Neural cell (in vitro differentiated cells): ENCODE measurements around the gene PRMT5. TPM values are rescaled to one million over a fixed set of nuclear protein-coding genes. Genes with fewer than 3 reads are reported as not detected.

Experiments used
- H2AFZ ChIP-seq: fragments of 200-600, 300-800 bp; sonication (generic), shearing (Covaris generic); 2 replicates; pipeline ENCODE4 v1.6.0; 2014; ENCODE audit warnings: low read depth, mild to moderate bottlenecking, antibody characterized with exemption, low read length, moderate library complexity
- H3F3A ChIP-seq: fragments of 200-600 bp; shearing (Covaris generic); 2 replicates; pipeline ENCODE4 v1.6.1; 2016; ENCODE audit warnings: mild to moderate bottlenecking, moderate library complexity, mixed read lengths, antibody characterized with exemption, low read length; ENCODE audit not compliant: insufficient read depth, poor library complexity, severe bottlenecking
- H3K27ac ChIP-seq: fragments of 200-600, 300-800 bp; sonication (generic), shearing (Covaris generic); 2 replicates; pipeline ENCODE4 v1.5.1; 2014; ENCODE audit warnings: mild to moderate bottlenecking, low read length, moderate library complexity
- H3K27me3 ChIP-seq: fragments of 300-800, 200-600 bp; sonication (generic), shearing (Covaris generic); 2 replicates; pipeline ENCODE4 v1.6.0; 2014; ENCODE audit warnings: mild to moderate bottlenecking, low read depth, low read length, moderate library complexity; ENCODE audit not compliant: insufficient read depth
- H3K36me3 ChIP-seq: fragments of 300-800, 200-600 bp; sonication (generic), shearing (Covaris generic); 2 replicates; pipeline ENCODE4 v1.5.1; 2014; ENCODE audit warnings: mild to moderate bottlenecking, antibody characterized with exemption, low read length, moderate library complexity; ENCODE audit not compliant: insufficient read depth
- H3K4me2 ChIP-seq: fragments of 300-800, 200-600 bp; sonication (generic), shearing (Covaris generic); 2 replicates; pipeline ENCODE4 v1.6.0; 2014; ENCODE audit warnings: mild to moderate bottlenecking, low read length
- H3K4me3 ChIP-seq: fragments of 300-800, 200-600 bp; sonication (generic), shearing (Covaris generic); 2 replicates; pipeline ENCODE4 v1.5.1; 2014; ENCODE audit warnings: mild to moderate bottlenecking, low read length, moderate library complexity
- H3K79me2 ChIP-seq: fragments of 200-600 bp; shearing (Covaris generic); replicated peaks from 2 replicates; pipeline ENCODE4 v1.6.0; 2014; ENCODE audit warnings: mild to moderate bottlenecking, low read length, moderate library complexity; ENCODE audit not compliant: insufficient read depth
- H3K9ac ChIP-seq: fragments of 300-800, 200-600 bp; sonication (generic), shearing (Covaris generic); 2 replicates; pipeline ENCODE4 v1.6.1; 2016; ENCODE audit warnings: mild to moderate bottlenecking, low read length, mixed read lengths
- H3K9me2 ChIP-seq: fragments of 200-600 bp; shearing (Covaris generic); 2 replicates; pipeline ENCODE4 v1.6.1; 2016; ENCODE audit warnings: mild to moderate bottlenecking, low read length, mixed read lengths; ENCODE audit not compliant: insufficient read depth
- H3K9me3 ChIP-seq: fragments of 200-600, 300-800 bp; sonication (generic), shearing (Covaris generic); 2 replicates; pipeline ENCODE4 v1.6.1; 2016; ENCODE audit warnings: mild to moderate bottlenecking, mixed run types, low read length, moderate library complexity, mixed read lengths
- H4K20me1 ChIP-seq: fragments of 200-600 bp; shearing (Covaris generic); 2 replicates; pipeline ENCODE4 v1.6.1; 2016; ENCODE audit warnings: mild to moderate bottlenecking, mixed run types; ENCODE audit not compliant: insufficient read depth
- CTCF ChIP-seq: fragments of 450-650 bp; IDR thresholded peaks from 2 replicates; pipeline ENCODE4 v1.5.1; 2014; ENCODE audit warnings: antibody characterized with exemption, mild to moderate bottlenecking, moderate library complexity; ENCODE audit not compliant: poor library complexity, severe bottlenecking
- EP300 ChIP-seq: fragments of 450-650 bp; conservative IDR thresholded peaks from 2 replicates; pipeline ENCODE4 v1.6.1; 2014; ENCODE audit warnings: antibody characterized with exemption, mild to moderate bottlenecking, moderate library complexity; ENCODE audit not compliant: poor library complexity, severe bottlenecking
- EZH2 ChIP-seq: fragments of 200-600, 300-800 bp; shearing (Covaris generic), sonication (generic); IDR thresholded peaks from 2 replicates; pipeline ENCODE4 v1.6.1; 2014; ENCODE audit warnings: antibody characterized with exemption, low read length, borderline replicate concordance, mild to moderate bottlenecking; ENCODE audit not compliant: insufficient read depth, poor library complexity, severe bottlenecking
- MXI1 ChIP-seq: fragments of 450-650 bp; conservative IDR thresholded peaks from 2 replicates; pipeline ENCODE4 v1.6.1; 2014; ENCODE audit warnings: antibody characterized with exemption, mild to moderate bottlenecking; ENCODE audit not compliant: poor library complexity, severe bottlenecking
- POLR2AphosphoS5 ChIP-seq: IDR thresholded peaks from 2 replicates; pipeline ENCODE4 v1.6.1; 2012
- RAD21 ChIP-seq: fragments of 450-650 bp; conservative IDR thresholded peaks from 2 replicates; pipeline ENCODE4 v1.6.1; 2014; ENCODE audit warnings: antibody characterized with exemption, mild to moderate bottlenecking, moderate library complexity
- REST ChIP-seq: IDR thresholded peaks from 2 replicates; pipeline ENCODE4 v1.6.1; 2012; ENCODE audit warnings: borderline replicate concordance
- SMC3 ChIP-seq: fragments of 450-650 bp; conservative IDR thresholded peaks from 2 replicates; pipeline ENCODE4 v1.6.1; 2014; ENCODE audit warnings: antibody characterized with exemption, mild to moderate bottlenecking, moderate library complexity; ENCODE audit not compliant: poor library complexity
- TAF1 ChIP-seq: IDR thresholded peaks from 2 replicates; pipeline ENCODE4 v1.6.1; 2012; ENCODE audit warnings: low read depth
- polyA plus RNA-seq: library from polyadenylated mRNA; depleted of rRNA; stranded (reverse); fragments of >200 nt; gene quantifications from 2 replicates; pipeline ENCODE4 v1.2.3, GENCODE V29; 2014

PRMT5 gene
- polyA plus RNA-seq, 1 donor from 2014 or later = 102 TPM

DNA sequence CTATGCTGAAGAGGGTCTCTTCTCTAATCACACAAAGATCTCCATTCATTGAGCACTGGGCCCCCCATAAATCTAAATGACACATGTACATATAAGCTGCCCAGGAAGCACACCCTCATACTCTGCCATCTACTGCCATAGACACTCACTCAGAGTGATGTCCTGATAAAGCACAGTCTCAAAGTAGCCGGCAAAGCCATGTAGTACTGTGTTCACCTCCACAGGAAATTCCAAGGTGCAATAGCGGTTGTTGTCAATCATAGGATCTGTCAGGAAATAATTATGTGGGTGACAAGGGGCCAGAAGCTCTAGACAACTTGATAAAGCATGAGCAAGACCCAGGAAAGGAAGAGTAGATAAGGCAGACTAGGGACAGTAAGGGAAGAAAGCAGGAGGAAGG, 6.9 kb downstream of the PRMT5 start:
- peaks cover 11% of the 10 kb centered on the region for H3K79me2 ChIP-seq
- no peaks in the 10 kb centered on the region for H3F3A ChIP-seq
- H3K4me2 ChIP-seq = no peak overlapping the region
- H4K20me1 ChIP-seq = no peaks in the 10 kb centered on the region
- no peaks in the 10 kb centered on the region for H3K36me3 ChIP-seq
- H3K9me2 ChIP-seq = no peaks in the 10 kb centered on the region
- TF ChIP-seq RAD21 (no peak), EZH2 (no peak), SMC3 (no peak), CTCF (no peak), TAF1 (no peak), POLR2AphosphoS5 (no peak), REST (no peak), MXI1 (no peak), EP300 (no peak)
- no peak overlapping the region for H2AFZ ChIP-seq
- H3K27me3 ChIP-seq = no peaks in the 10 kb centered on the region
- H3K4me3 ChIP-seq = no peak overlapping the region
- no peak overlapping the region for H3K27ac ChIP-seq
- H3K9me3 ChIP-seq = no peaks in the 10 kb centered on the region
- no peak overlapping the region for H3K9ac ChIP-seq

GRCh38 chr14:22920697-22921096, 8.5 kb downstream of the PRMT5 start:
- no peak overlapping the region for H3K27ac ChIP-seq
- H3K4me3 ChIP-seq = no peak overlapping the region
- no peaks in the 10 kb centered on the region for H3F3A ChIP-seq
- H3K79me2 ChIP-seq = peaks cover 25% of the 10 kb centered on the region
- no peaks in the 10 kb centered on the region for H3K9me2 ChIP-seq
- H3K36me3 ChIP-seq = no peaks in the 10 kb centered on the region
- no peak overlapping the region for H3K4me2 ChIP-seq
- TF ChIP-seq RAD21 (no peak), SMC3 (no peak), POLR2AphosphoS5 (no peak), EP300 (no peak)
- H3K9ac ChIP-seq = no peak overlapping the region
- H2AFZ ChIP-seq = no peak overlapping the region
- H3K27me3 ChIP-seq = no peaks in the 10 kb centered on the region
- no peaks in the 10 kb centered on the region for H3K9me3 ChIP-seq
- H4K20me1 ChIP-seq = no peaks in the 10 kb centered on the region

GRCh38 chr14:22919601-22919921, 9.6 kb downstream of the PRMT5 start:
- peak overlapping the region; percentile 93 for H3K27ac ChIP-seq
- H4K20me1 ChIP-seq = no peaks in the 10 kb centered on the region
- no peaks in the 10 kb centered on the region for H3K9me3 ChIP-seq
- H3F3A ChIP-seq = no peaks in the 10 kb centered on the region
- H3K9ac ChIP-seq = peak overlapping the region; percentile 69
- H3K36me3 ChIP-seq = no peaks in the 10 kb centered on the region
- peak overlapping the region; percentile 29 for H2AFZ ChIP-seq
- TF ChIP-seq EP300 = no peak
- TF ChIP-seq REST = peak; percentile 47
- H3K4me2 ChIP-seq = no peak overlapping the region
- no peaks in the 10 kb centered on the region for H3K27me3 ChIP-seq
- peaks cover 33% of the 10 kb centered on the region for H3K79me2 ChIP-seq
- H3K9me2 ChIP-seq = no peaks in the 10 kb centered on the region
- peak overlapping the region; percentile 86 for H3K4me3 ChIP-seq
